ENCODE results near the gene ABHD2.

The ABHD2 gene

GRCh38 chr15:89179966-89180875 is 92.0 kb downstream of the ABHD2 start:
- H3K4me3 ChIP-seq (replicated peaks; ENCODE audit: low read depth, low read length), result no peak overlapping the region
- no peak for DNase-seq (ENCODE audit: extremely low read depth, low read depth)
- no peak for TF ChIP-seq CTCF (IDR thresholded peaks at IDR 0.05; ENCODE audit: low read depth, low read length, missing control alignments)

GRCh38 chr15:89184357-89184756 is 96.1 kb downstream of the ABHD2 start:
- TF ChIP-seq CTCF (IDR thresholded peaks at IDR 0.05; ENCODE audit: low read depth, low read length, missing control alignments), result no peak
- no peak overlapping the region for H3K4me3 ChIP-seq (replicated peaks; ENCODE audit: low read depth, low read length)
- DNase-seq (ENCODE audit: extremely low read depth, low read depth), result no peak

GRCh38 chr15:89184886-89185526 is 96.8 kb downstream of the ABHD2 start:
- no peak overlapping the region for H3K4me3 ChIP-seq (replicated peaks; ENCODE audit: low read depth, low read length)
- DNase-seq (ENCODE audit: extremely low read depth, low read depth), result no peak
- TF ChIP-seq CTCF (IDR thresholded peaks at IDR 0.05; ENCODE audit: low read depth, low read length, missing control alignments), result no peak

GRCh38 chr15:89186803-89187202 is 98.5 kb downstream of the ABHD2 start:
- no peak for DNase-seq (ENCODE audit: extremely low read depth, low read depth)
- no peak for TF ChIP-seq CTCF (IDR thresholded peaks at IDR 0.05; ENCODE audit: low read depth, low read length, missing control alignments)
- H3K4me3 ChIP-seq (replicated peaks; ENCODE audit: low read depth, low read length), result no peak overlapping the region

GRCh38 chr15:89187301-89187985 is 99.2 kb downstream of the ABHD2 start:
- no peak for TF ChIP-seq CTCF (IDR thresholded peaks at IDR 0.05; ENCODE audit: low read depth, low read length, missing control alignments)
- DNase-seq (ENCODE audit: extremely low read depth, low read depth), result no peak
- H3K4me3 ChIP-seq (replicated peaks; ENCODE audit: low read depth, low read length), result no peak overlapping the region

- no peak for DNase-seq (ENCODE audit: extremely low read depth, low read depth)
- no peak overlapping the region for H3K4me3 ChIP-seq (replicated peaks; ENCODE audit: low read depth, low read length)
- TF ChIP-seq CTCF (IDR thresholded peaks at IDR 0.05; ENCODE audit: low read depth, low read length, missing control alignments), result no peak
Measured at GRCh38 chr15:89187986-89188514, 99.8 kb downstream of the ABHD2 start.
